Loucy (cell line): ENCODE data around the gene IFNL1.

Experiments used
- H2AFZ ChIP-seq: fragments of 200-600 bp; sonication (generic); 2 replicates; pipeline ENCODE4 v1.6.0; 2016; ENCODE audit warnings: antibody characterized with exemption, mild to moderate bottlenecking, low read length, moderate library complexity
- H3F3A ChIP-seq: fragments of 200-600 bp; 2 replicates; pipeline ENCODE4 v1.6.0; 2016; ENCODE audit warnings: antibody characterized with exemption, low read depth, mild to moderate bottlenecking
- H3K27me3 ChIP-seq: fragments of 200-600 bp; sonication (generic); 2 replicates; pipeline ENCODE4 v1.6.1; 2014; ENCODE audit warnings: low read length, mild to moderate bottlenecking; ENCODE audit not compliant: insufficient read depth, poor library complexity, severe bottlenecking
- H3K36me3 ChIP-seq: fragments of 200-600 bp; sonication (generic); 2 replicates; pipeline ENCODE4 v1.6.1; 2016; ENCODE audit warnings: low read length; ENCODE audit not compliant: insufficient read depth
- H3K4me1 ChIP-seq: fragments of 200-600 bp; sonication (generic); 2 replicates; pipeline ENCODE4 v1.5.1; 2014; ENCODE audit warnings: low read length, mild to moderate bottlenecking; ENCODE audit not compliant: insufficient read depth, poor library complexity, severe bottlenecking
- H3K4me2 ChIP-seq: fragments of 200-600 bp; sonication (generic); 2 replicates; pipeline ENCODE4 v1.6.0; 2014; ENCODE audit warnings: antibody characterized with exemption, low read length, low read depth, mild to moderate bottlenecking; ENCODE audit not compliant: poor library complexity, severe bottlenecking
- H3K4me3 ChIP-seq: fragments of 200-600 bp; sonication (generic); 2 replicates; pipeline ENCODE4 v1.5.1; 2014; ENCODE audit warnings: low read length, mild to moderate bottlenecking, mixed read lengths; ENCODE audit not compliant: poor library complexity, severe bottlenecking
- H3K79me2 ChIP-seq: fragments of 200-600 bp; sonication (generic); 2 replicates; pipeline ENCODE4 v1.6.1; 2014; ENCODE audit warnings: low read length; ENCODE audit not compliant: insufficient read depth
- H3K9ac ChIP-seq: fragments of 200-600 bp; sonication (generic); 2 replicates; pipeline ENCODE4 v1.6.0; 2014; ENCODE audit warnings: mild to moderate bottlenecking, low read depth, low read length, moderate library complexity; ENCODE audit not compliant: poor library complexity, severe bottlenecking
- H3K9me2 ChIP-seq: fragments of 200-600 bp; sonication (generic); replicated peaks from 2 replicates; pipeline ENCODE4 v1.6.1; 2016; ENCODE audit warnings: low read depth, low read length, mixed read lengths
- H3K9me3 ChIP-seq: fragments of 200-600 bp; sonication (generic); 2 replicates; pipeline ENCODE4 v1.6.1; 2014; ENCODE audit warnings: mild to moderate bottlenecking, antibody characterized with exemption, low read length, low read depth; ENCODE audit not compliant: insufficient read depth
- H4K20me1 ChIP-seq: fragments of 200-600 bp; sonication (generic); 2 replicates; pipeline ENCODE4 v1.6.0; 2014; ENCODE audit warnings: antibody characterized with exemption, low read length, mild to moderate bottlenecking; ENCODE audit not compliant: insufficient read depth, poor library complexity, severe bottlenecking
- CTCF ChIP-seq: fragments of 200-600 bp; sonication (generic); conservative IDR thresholded peaks from 2 replicates; pipeline ENCODE4 v1.5.1; 2014; ENCODE audit warnings: mild to moderate bottlenecking, antibody characterized with exemption, low read length
- EZH2phosphoT487 ChIP-seq: fragments of 200-600 bp; IDR thresholded peaks from 2 replicates; pipeline ENCODE4 v1.6.1; 2018; ENCODE audit warnings: antibody characterized with exemption, mild to moderate bottlenecking, moderate library complexity, borderline replicate concordance

The IFNL1 gene

GRCh38 chr19:39276740-39277139 lies 19.5 kb upstream of the IFNL1 start:
- H4K20me1 ChIP-seq, result no peaks in the 10 kb centered on the region
- no peak overlapping the region for H3K4me2 ChIP-seq
- H3K4me1 ChIP-seq, result no peaks in the 10 kb centered on the region
- no peak overlapping the region for H2AFZ ChIP-seq
- no peak overlapping the region for H3K4me3 ChIP-seq
- H3F3A ChIP-seq, result no peaks in the 10 kb centered on the region
- no peaks in the 10 kb centered on the region for H3K36me3 ChIP-seq
- H3K9ac ChIP-seq, result no peak overlapping the region
- no peaks in the 10 kb centered on the region for H3K9me3 ChIP-seq
- no peak for TF ChIP-seq CTCF
- TF ChIP-seq EZH2phosphoT487, result no peak
- no peaks in the 10 kb centered on the region for H3K27me3 ChIP-seq
- H3K79me2 ChIP-seq, result no peaks in the 10 kb centered on the region
- no peaks in the 10 kb centered on the region for H3K9me2 ChIP-seq

- no peak overlapping the region for H3K4me3 ChIP-seq
- H3K4me2 ChIP-seq, result no peak overlapping the region
- H3F3A ChIP-seq, result no peaks in the 10 kb centered on the region
- H3K9ac ChIP-seq, result no peak overlapping the region
- H2AFZ ChIP-seq, result no peak overlapping the region
- H3K9me3 ChIP-seq, result no peaks in the 10 kb centered on the region
- no peaks in the 10 kb centered on the region for H3K79me2 ChIP-seq
- TF ChIP-seq EZH2phosphoT487 (no peak), CTCF (no peak)
- no peaks in the 10 kb centered on the region for H4K20me1 ChIP-seq
- no peaks in the 10 kb centered on the region for H3K27me3 ChIP-seq
- H3K9me2 ChIP-seq, result no peaks in the 10 kb centered on the region
- H3K4me1 ChIP-seq, result no peaks in the 10 kb centered on the region
- no peaks in the 10 kb centered on the region for H3K36me3 ChIP-seq
Observed at GRCh38 chr19:39277598-39277997, 18.6 kb upstream of the IFNL1 start.

- no peaks in the 10 kb centered on the region for H3F3A ChIP-seq
- no peaks in the 10 kb centered on the region for H3K9me3 ChIP-seq
- no peak overlapping the region for H3K4me3 ChIP-seq
- H3K4me1 ChIP-seq, result no peaks in the 10 kb centered on the region
- TF ChIP-seq CTCF (no peak), EZH2phosphoT487 (no peak)
- H4K20me1 ChIP-seq, result no peaks in the 10 kb centered on the region
- H3K9me2 ChIP-seq, result no peaks in the 10 kb centered on the region
- no peaks in the 10 kb centered on the region for H3K27me3 ChIP-seq
- H3K79me2 ChIP-seq, result no peaks in the 10 kb centered on the region
- no peak overlapping the region for H3K9ac ChIP-seq
- H3K4me2 ChIP-seq, result no peak overlapping the region
- no peak overlapping the region for H2AFZ ChIP-seq
- no peaks in the 10 kb centered on the region for H3K36me3 ChIP-seq
Observed at GRCh38 chr19:39282021-39282420, 14.2 kb upstream of the IFNL1 start.
